OCI-LY3 (cell line): ENCODE results near the gene SAMD14.

ENCODE experiments used
- EZH2phosphoT487 ChIP-seq: fragments of 200-600 bp; shearing (Covaris generic); IDR thresholded peaks from 2 replicates; pipeline ENCODE4 v1.6.1; 2018; ENCODE audit warnings: antibody characterized with exemption, mixed run types, low read depth
- TF ChIP-seq, protein P1 (sequence below): fragments of 200-600, 300-600 bp; sonication (generic); IDR thresholded peaks from 2 replicates; pipeline ENCODE4 v1.5.1; 2014; ENCODE audit warnings: antibody characterized with exemption, low read length, low read depth

DNA sequence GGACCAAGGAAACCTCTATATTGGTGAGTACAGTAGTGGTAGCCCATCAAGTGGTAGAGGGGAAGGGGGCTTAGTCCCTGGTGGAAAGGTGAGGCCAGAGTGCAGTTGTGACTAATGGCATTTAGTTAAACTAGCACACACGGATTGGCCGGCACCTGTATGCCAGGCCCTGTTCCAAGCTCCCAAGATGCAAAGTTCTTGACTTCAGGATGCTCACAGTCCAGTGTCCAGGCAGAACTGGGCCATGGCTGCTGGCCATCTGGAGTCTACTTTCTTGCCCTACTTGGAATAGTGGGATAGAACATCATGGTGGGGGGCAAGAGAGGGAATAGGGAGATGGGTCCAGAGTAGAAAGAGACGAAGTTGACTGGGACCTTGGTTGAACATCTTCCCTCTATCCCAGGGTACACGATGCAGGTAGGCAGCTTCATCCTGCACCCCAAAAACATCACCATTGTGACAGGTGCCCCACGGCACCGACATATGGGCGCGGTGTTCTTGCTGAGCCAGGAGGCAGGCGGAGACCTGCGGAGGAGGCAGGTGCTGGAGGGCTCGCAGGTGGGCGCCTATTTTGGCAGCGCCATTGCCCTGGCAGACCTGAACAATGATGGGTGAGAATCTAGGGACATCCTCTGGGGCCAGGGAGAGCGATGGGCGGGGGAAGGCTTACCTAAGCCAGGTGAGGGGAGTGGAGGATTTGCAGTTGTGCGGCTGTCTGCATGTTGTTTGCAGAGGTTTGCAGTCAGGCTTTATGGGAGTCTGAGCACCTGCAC is 58.9 kb downstream of the SAMD14 start:
- TF ChIP-seq, protein P1, sequence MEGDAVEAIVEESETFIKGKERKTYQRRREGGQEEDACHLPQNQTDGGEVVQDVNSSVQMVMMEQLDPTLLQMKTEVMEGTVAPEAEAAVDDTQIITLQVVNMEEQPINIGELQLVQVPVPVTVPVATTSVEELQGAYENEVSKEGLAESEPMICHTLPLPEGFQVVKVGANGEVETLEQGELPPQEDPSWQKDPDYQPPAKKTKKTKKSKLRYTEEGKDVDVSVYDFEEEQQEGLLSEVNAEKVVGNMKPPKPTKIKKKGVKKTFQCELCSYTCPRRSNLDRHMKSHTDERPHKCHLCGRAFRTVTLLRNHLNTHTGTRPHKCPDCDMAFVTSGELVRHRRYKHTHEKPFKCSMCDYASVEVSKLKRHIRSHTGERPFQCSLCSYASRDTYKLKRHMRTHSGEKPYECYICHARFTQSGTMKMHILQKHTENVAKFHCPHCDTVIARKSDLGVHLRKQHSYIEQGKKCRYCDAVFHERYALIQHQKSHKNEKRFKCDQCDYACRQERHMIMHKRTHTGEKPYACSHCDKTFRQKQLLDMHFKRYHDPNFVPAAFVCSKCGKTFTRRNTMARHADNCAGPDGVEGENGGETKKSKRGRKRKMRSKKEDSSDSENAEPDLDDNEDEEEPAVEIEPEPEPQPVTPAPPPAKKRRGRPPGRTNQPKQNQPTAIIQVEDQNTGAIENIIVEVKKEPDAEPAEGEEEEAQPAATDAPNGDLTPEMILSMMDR, result no peak
- no peak for TF ChIP-seq EZH2phosphoT487
